K562 (cell line): ENCODE data around the gene IQCE. TPM values are rescaled to one million over a fixed set of nuclear protein-coding genes. Genes with fewer than 3 reads are reported as not detected.

ENCODE experiments used
- ATAC-seq: fragments of 200-7000 bp; cut with Tn5 transposase; 3 replicates; pipeline ENCODE4 v1.9.1; 2020; ENCODE audit warnings: moderate library complexity
- BruUV-seq: library from RNA; stranded (reverse); fragments of 400-500 nt; replicated peaks from 2 replicates; lab custom pipeline; 2021; lab: Mats Ljungman, UMichigan
- CTCF ChIA-PET: fragments of 300-600 bp; formaldehyde crosslinking; extraction: SDS; loops from one replicate; lab custom pipeline; 2021; ENCODE audit warnings: low intra/inter-chr PET ratio; lab: Yijun Ruan, JAX
- POLR2A ChIA-PET: fragments of 300-600, 350-650 bp; sonication (Branson Sonifier 250); formaldehyde crosslinking; extraction: SDS; loops from one replicate; lab custom pipeline; 2021; ENCODE audit warnings: antibody characterized with exemption, inconsistent platforms; lab: Yijun Ruan, JAX
- DNase-seq, 4 experiments: peaks; one replicate each; pipeline versions ENCODE4 v3.0.0 to v3.0.0-alpha.2; 2011 to 2018; ENCODE audit warnings: low spot score in 3 of 4, mixed read lengths in 3 of 4; ENCODE audit errors: extremely low read depth in 1 of 4
- FAIRE-seq: peaks from 2 replicates; lab custom pipeline; 2011; peaks lifted over from hg19 to GRCh38; lab: Jason Lieb, UNC
- H2AFZ ChIP-seq: 2 replicates; pipeline ENCODE4 v1.6.0; 2011; ENCODE audit warnings: low read depth, low read length, control low read depth, inconsistent platforms
- H3K27ac ChIP-seq: fragments of 200-600 bp; 3 replicates; pipeline ENCODE4 v1.8.0; 2011; ENCODE audit warnings: low read depth, mild to moderate bottlenecking, control low read depth, inconsistent platforms, low read length, moderate library complexity, mixed read lengths; ENCODE audit errors: extremely low read depth
- H3K27me3 ChIP-seq, 2 experiments: fragments of 300-600 bp in 1 of 2; 2 replicates in 1 of 2; 3 replicates in 1 of 2; pipeline versions ENCODE4 v1.6.0 to v1.8.0; 2011; ENCODE audit warnings: inconsistent platforms in 2 of 2, low read length in 2 of 2, mild to moderate bottlenecking in 1 of 2, mixed read lengths in 1 of 2, moderate library complexity in 1 of 2; ENCODE audit not compliant: control insufficient read depth in 2 of 2, insufficient read depth in 2 of 2
- H3K36me3 ChIP-seq: fragments of 300-600 bp; 3 replicates; pipeline ENCODE4 v1.8.0; 2011; ENCODE audit warnings: mild to moderate bottlenecking, low read length, inconsistent platforms; ENCODE audit not compliant: control insufficient read depth, insufficient read depth
- H3K4me1 ChIP-seq, 2 experiments: fragments of 200-600 bp in 1 of 2; replicated peaks in 1 of 2; 2 replicates in 1 of 2; 3 replicates in 1 of 2; pipeline versions ENCODE4 v1.5.1 to v1.8.0; 2011; ENCODE audit warnings: inconsistent platforms in 2 of 2, low read length in 2 of 2, mild to moderate bottlenecking in 1 of 2, mixed read lengths in 1 of 2, moderate library complexity in 1 of 2; ENCODE audit not compliant: control insufficient read depth in 2 of 2, insufficient read depth in 2 of 2
- H3K4me2 ChIP-seq: 2 replicates; pipeline ENCODE4 v1.6.1; 2011; ENCODE audit warnings: low read length, control low read depth, inconsistent platforms, mixed read lengths; ENCODE audit not compliant: insufficient read depth
- H3K4me3 ChIP-seq: fragments of 200-600 bp; sonication (generic), shearing (Covaris generic); 2 replicates; pipeline ENCODE4 v1.5.1; 2016; ENCODE audit warnings: control low read depth, inconsistent platforms
- H3K79me2 ChIP-seq: fragments of 200-600 bp; 3 replicates; pipeline ENCODE4 v1.8.0; 2011; ENCODE audit warnings: low read length, inconsistent platforms; ENCODE audit not compliant: control insufficient read depth, insufficient read depth
- H3K9ac ChIP-seq, 2 experiments: 2 replicates each; pipeline versions ENCODE4 v1.6.0 to v1.6.1; 2011; ENCODE audit warnings: low read depth in 2 of 2, low read length in 2 of 2, control low read depth in 1 of 2, inconsistent platforms in 1 of 2, mild to moderate bottlenecking in 1 of 2, mixed read lengths in 1 of 2; ENCODE audit not compliant: insufficient read depth in 1 of 2
- H3K9me1 ChIP-seq: one replicate; pipeline ENCODE4 v1.6.0; 2011; ENCODE audit warnings: inconsistent platforms, mild to moderate bottlenecking, low read length, moderate library complexity; ENCODE audit not compliant: control insufficient read depth, insufficient read depth
- H3K9me3 ChIP-seq: replicated peaks from 2 replicates; pipeline ENCODE4 v1.5.1; 2011; ENCODE audit warnings: low read depth, low read length, inconsistent platforms; ENCODE audit not compliant: control insufficient read depth, insufficient read depth
- H4K20me1 ChIP-seq: replicated peaks from 2 replicates; pipeline ENCODE4 v1.6.1; 2011; ENCODE audit warnings: low read length, inconsistent platforms, mixed read lengths; ENCODE audit not compliant: control insufficient read depth, insufficient read depth
- CBFA2T3 ChIP-seq: fragments of 450-650 bp; IDR thresholded peaks from 2 replicates; pipeline ENCODE4 v1.6.1; 2017
- HNRNPUL1 ChIP-seq: fragments of 200-400 bp; formaldehyde crosslinking; IDR thresholded peaks from 2 replicates; pipeline ENCODE4 v1.6.1; 2017; ENCODE audit warnings: low read length
- IRF2 ChIP-seq: sonication (generic); formaldehyde crosslinking; IDR thresholded peaks from 2 replicates; pipeline ENCODE4 v1.8.1; 2022; ENCODE audit warnings: mild to moderate bottlenecking, missing genetic modification reagents
- NCOA6 ChIP-seq: fragments of 450-650 bp; IDR thresholded peaks from 2 replicates; pipeline ENCODE4 v1.6.1; 2017; ENCODE audit warnings: mild to moderate bottlenecking
- WGBS: fragments of 100-300 bp; shearing (Covaris generic); methylation state at CpG from one replicate; pipeline ENCODE4 v1.1.6; 2016; ENCODE audit warnings: low coverage, mixed read lengths; ENCODE audit not compliant: insufficient coverage; ENCODE audit errors: missing lambda C conversion rate; 5-methylcytosine and 5-hydroxymethylcytosine counted together
- in situ Hi-C: fragments of 300-500 bp; cut with MboI; formaldehyde crosslinking; loops from 4 replicates; pipeline ENCODE4 v1.15.0; 2018; ENCODE audit warnings: inconsistent platforms, mixed read lengths
- intact Hi-C: fragments of 100-400 bp; cut with micrococcal nuclease; formaldehyde crosslinking; loops from 2 replicates; pipeline ENCODE4 v1.14.2; 2022
- polyA plus RNA-seq, 8 experiments: library from polyadenylated mRNA; depleted of rRNA in 4 of 8; stranded (reverse) in 5 of 8; unstranded in 3 of 8; fragments of >200 nt; fragmentation: Nextera tagmentation in 2 of 8; fragmentation: Illumina TruSeq in 1 of 8; extraction: Ambion mirVana in 2 of 8; extraction: Trizol in 1 of 8; gene quantifications; 2 replicates each; pipeline versions ENCODE4 v1.2.1 to v1.2.3, GENCODE V29; 2011 to 2014; ENCODE audit warnings: inconsistent platforms in 1 of 8, missing spikeins in 1 of 8
- total RNA-seq, 7 experiments: library from RNA; depleted of rRNA in 6 of 7; stranded (reverse); fragments of >200 nt in 6 of 7; fragmentation: Illumina TruSeq in 2 of 7; extraction: Trizol in 2 of 7; gene quantifications; 2 replicates each; pipeline versions ENCODE4 v1.2.1 to v1.2.3, GENCODE V29; 2011 to 2021; ENCODE audit warnings: low replicate concordance in 1 of 7
- TF ChIP-seq, protein P1 (sequence below): fragments of 450-650 bp; IDR thresholded peaks from 2 replicates; pipeline ENCODE4 v1.6.1; 2016; ENCODE audit warnings: mild to moderate bottlenecking, moderate library complexity
- TF ChIP-seq, protein P2 (sequence below): sonication (generic); formaldehyde crosslinking; IDR thresholded peaks from 2 replicates; pipeline ENCODE4 v1.8.0; 2022; ENCODE audit warnings: missing genetic modification reagents, mild to moderate bottlenecking, moderate library complexity, borderline replicate concordance

IQCE gene
- total and polyA plus RNA-seq, 9 of the 15 experiments (the other 6 are each of a cell fraction or from before 2014, with no cell fraction given) = 0.18 to 8.5 (median 4.2) TPM

DNA sequence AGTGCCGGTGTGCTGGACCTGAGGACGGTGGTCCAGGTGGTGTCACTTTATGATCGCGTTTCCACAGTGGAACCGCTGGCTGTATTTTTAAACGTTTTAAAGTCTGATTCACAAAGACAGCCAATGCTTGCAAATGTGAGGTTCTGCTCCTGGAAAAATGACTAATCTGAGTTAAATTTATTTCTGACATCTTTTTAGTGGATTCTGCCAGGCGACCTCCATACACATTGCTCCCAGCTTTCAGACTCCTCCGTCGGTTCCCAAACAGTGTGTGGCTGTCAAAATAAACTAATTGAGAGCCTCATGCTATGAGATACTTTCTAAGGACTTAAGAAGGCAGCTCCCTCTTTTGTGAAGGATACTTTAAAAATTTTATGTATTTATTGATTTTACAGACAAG is 60.3 kb downstream of the IQCE start (continued):
- no peak for TF ChIP-seq NCOA6
- no peak for TF ChIP-seq IRF2 (CRISPR knock-in tag)

DNA sequence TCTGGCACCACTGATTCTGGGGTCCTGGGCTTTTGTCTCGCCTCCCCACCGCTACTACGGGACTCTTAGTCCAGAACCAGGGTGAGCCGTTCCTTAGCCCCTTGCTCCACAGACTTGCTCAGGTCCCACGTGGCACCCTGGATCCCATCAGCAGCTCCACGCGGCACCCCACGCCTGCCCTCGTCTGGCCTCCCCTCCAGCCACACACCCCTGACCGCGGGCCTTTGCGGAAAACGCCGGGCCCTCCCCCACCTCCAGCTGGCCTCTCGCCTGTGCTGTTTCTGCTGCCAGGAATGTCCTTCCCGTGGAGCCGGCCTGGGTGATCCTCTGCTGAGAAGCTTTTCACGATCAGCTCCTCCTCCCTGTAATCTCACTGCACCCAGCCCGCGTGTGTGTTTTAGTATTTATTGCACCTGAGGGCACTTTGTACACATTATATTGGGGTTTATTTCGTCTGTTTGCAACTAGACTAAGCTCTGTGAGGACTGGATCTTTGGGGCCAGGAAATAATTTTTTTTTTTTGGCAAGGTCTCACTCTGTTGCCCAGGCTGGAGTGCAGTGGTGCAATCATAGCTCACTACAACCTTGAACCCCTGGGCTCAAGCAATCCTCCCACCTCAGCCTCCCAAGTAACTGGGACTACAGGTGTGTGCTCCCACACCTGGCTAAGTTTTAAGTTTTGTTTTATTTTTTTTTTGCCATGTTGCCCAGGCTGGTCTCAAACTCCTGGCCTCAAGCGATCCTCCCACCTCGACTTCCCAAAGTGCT is 62.5 kb downstream of the IQCE start:
- DNase-seq (peak in 3 of 4 experiments; percentile 26 to 42 (median 40)), ATAC-seq (peak; percentile 33), FAIRE-seq (peak; percentile 15)
- H3K9me1 ChIP-seq = no peaks in the 10 kb centered on the region
- H3K27me3 ChIP-seq = peaks cover 0 to 8% of the 10 kb centered on the region in 2 experiments; a peak in 3 of 5 replicates
- 30% methylated on average over 21 of the region's 23 CpGs for WGBS
- peaks cover 27 to 69% of the 10 kb centered on the region in 2 experiments; a peak in 4 of 5 replicates for H3K4me1 ChIP-seq
- no peak overlapping the region for H3K4me2 ChIP-seq
- in situ Hi-C loops = no loop called here
- no peaks in the 10 kb centered on the region for H3K79me2 ChIP-seq
- no peak overlapping the region for H3K4me3 ChIP-seq
- no peaks in the 10 kb centered on the region for H3K36me3 ChIP-seq
- CTCF ChIA-PET = no interaction called here
- H2AFZ ChIP-seq = peak overlapping the region; percentile 81
- no TSS peak for BruUV-seq
- H3K9ac ChIP-seq = peak overlapping the region in 1 of 2 experiments; percentile 36; a peak in 1 of 4 replicates
- H3K27ac ChIP-seq = no peak overlapping the region
- H4K20me1 ChIP-seq = no peaks in the 10 kb centered on the region
- intact Hi-C loops = no loop called here
- H3K9me3 ChIP-seq = no peaks in the 10 kb centered on the region
- POLR2A ChIA-PET = interaction anchor here (1.0 to 1.2 kb wide), 3 partner anchors 9 to 14 kb away, joined by 3 to 4 read pairs (median 3); no protein-coding TSS in a partner anchor
- TF ChIP-seq, protein P1, sequence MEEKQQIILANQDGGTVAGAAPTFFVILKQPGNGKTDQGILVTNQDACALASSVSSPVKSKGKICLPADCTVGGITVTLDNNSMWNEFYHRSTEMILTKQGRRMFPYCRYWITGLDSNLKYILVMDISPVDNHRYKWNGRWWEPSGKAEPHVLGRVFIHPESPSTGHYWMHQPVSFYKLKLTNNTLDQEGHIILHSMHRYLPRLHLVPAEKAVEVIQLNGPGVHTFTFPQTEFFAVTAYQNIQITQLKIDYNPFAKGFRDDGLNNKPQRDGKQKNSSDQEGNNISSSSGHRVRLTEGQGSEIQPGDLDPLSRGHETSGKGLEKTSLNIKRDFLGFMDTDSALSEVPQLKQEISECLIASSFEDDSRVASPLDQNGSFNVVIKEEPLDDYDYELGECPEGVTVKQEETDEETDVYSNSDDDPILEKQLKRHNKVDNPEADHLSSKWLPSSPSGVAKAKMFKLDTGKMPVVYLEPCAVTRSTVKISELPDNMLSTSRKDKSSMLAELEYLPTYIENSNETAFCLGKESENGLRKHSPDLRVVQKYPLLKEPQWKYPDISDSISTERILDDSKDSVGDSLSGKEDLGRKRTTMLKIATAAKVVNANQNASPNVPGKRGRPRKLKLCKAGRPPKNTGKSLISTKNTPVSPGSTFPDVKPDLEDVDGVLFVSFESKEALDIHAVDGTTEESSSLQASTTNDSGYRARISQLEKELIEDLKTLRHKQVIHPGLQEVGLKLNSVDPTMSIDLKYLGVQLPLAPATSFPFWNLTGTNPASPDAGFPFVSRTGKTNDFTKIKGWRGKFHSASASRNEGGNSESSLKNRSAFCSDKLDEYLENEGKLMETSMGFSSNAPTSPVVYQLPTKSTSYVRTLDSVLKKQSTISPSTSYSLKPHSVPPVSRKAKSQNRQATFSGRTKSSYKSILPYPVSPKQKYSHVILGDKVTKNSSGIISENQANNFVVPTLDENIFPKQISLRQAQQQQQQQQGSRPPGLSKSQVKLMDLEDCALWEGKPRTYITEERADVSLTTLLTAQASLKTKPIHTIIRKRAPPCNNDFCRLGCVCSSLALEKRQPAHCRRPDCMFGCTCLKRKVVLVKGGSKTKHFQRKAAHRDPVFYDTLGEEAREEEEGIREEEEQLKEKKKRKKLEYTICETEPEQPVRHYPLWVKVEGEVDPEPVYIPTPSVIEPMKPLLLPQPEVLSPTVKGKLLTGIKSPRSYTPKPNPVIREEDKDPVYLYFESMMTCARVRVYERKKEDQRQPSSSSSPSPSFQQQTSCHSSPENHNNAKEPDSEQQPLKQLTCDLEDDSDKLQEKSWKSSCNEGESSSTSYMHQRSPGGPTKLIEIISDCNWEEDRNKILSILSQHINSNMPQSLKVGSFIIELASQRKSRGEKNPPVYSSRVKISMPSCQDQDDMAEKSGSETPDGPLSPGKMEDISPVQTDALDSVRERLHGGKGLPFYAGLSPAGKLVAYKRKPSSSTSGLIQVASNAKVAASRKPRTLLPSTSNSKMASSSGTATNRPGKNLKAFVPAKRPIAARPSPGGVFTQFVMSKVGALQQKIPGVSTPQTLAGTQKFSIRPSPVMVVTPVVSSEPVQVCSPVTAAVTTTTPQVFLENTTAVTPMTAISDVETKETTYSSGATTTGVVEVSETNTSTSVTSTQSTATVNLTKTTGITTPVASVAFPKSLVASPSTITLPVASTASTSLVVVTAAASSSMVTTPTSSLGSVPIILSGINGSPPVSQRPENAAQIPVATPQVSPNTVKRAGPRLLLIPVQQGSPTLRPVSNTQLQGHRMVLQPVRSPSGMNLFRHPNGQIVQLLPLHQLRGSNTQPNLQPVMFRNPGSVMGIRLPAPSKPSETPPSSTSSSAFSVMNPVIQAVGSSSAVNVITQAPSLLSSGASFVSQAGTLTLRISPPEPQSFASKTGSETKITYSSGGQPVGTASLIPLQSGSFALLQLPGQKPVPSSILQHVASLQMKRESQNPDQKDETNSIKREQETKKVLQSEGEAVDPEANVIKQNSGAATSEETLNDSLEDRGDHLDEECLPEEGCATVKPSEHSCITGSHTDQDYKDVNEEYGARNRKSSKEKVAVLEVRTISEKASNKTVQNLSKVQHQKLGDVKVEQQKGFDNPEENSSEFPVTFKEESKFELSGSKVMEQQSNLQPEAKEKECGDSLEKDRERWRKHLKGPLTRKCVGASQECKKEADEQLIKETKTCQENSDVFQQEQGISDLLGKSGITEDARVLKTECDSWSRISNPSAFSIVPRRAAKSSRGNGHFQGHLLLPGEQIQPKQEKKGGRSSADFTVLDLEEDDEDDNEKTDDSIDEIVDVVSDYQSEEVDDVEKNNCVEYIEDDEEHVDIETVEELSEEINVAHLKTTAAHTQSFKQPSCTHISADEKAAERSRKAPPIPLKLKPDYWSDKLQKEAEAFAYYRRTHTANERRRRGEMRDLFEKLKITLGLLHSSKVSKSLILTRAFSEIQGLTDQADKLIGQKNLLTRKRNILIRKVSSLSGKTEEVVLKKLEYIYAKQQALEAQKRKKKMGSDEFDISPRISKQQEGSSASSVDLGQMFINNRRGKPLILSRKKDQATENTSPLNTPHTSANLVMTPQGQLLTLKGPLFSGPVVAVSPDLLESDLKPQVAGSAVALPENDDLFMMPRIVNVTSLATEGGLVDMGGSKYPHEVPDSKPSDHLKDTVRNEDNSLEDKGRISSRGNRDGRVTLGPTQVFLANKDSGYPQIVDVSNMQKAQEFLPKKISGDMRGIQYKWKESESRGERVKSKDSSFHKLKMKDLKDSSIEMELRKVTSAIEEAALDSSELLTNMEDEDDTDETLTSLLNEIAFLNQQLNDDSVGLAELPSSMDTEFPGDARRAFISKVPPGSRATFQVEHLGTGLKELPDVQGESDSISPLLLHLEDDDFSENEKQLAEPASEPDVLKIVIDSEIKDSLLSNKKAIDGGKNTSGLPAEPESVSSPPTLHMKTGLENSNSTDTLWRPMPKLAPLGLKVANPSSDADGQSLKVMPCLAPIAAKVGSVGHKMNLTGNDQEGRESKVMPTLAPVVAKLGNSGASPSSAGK = peak; percentile 17; the same call in 1 of the 2 replicates
- TF ChIP-seq, protein P2, sequence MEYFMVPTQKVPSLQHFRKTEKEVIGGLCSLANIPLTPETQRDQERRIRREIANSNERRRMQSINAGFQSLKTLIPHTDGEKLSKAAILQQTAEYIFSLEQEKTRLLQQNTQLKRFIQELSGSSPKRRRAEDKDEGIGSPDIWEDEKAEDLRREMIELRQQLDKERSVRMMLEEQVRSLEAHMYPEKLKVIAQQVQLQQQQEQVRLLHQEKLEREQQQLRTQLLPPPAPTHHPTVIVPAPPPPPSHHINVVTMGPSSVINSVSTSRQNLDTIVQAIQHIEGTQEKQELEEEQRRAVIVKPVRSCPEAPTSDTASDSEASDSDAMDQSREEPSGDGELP (CRISPR knock-in tag) = peak; percentile 88
- TF ChIP-seq HNRNPUL1 = no peak
- 0 out of 2 replicates have a peak, but pooled peaks have one; percentile 14 for TF ChIP-seq CBFA2T3
